ENCODE results near the gene FGD2.
"Not testable (repeated sequence)": the region's sequence is repeated elsewhere in the genome, so short reads cannot be mapped to it uniquely, and the experiment has no call there.

Gene FGD2

GRCh38 chr6:37039958-37040357 is 34.5 kb downstream of the FGD2 start:
- no peak for DNase-seq (ENCODE audit: low spot score)

GRCh38 chr6:37041521-37041920 is 36.1 kb downstream of the FGD2 start:
- DNase-seq (ENCODE audit: low spot score) = no peak

GRCh38 chr6:37042150-37042549 is 36.7 kb downstream of the FGD2 start:
- DNase-seq (ENCODE audit: low spot score) = no peak

GRCh38 chr6:37043091-37043490 is 37.6 kb downstream of the FGD2 start:
- DNase-seq (ENCODE audit: low spot score) = not testable (repeated sequence)

GRCh38 chr6:37047346-37047688 is 41.9 kb downstream of the FGD2 start:
- no peak for DNase-seq (ENCODE audit: low spot score)

GRCh38 chr6:37047689-37048402 is 42.4 kb downstream of the FGD2 start:
- DNase-seq (ENCODE audit: low spot score) = no peak

- DNase-seq (ENCODE audit: low spot score) = no peak
Measured at GRCh38 chr6:37048403-37048850, 43.0 kb downstream of the FGD2 start.

GRCh38 chr6:37048851-37049757 is 43.6 kb downstream of the FGD2 start:
- DNase-seq (ENCODE audit: low spot score) = peak; percentile 54

GRCh38 chr6:37049758-37050044 is 44.2 kb downstream of the FGD2 start:
- DNase-seq (ENCODE audit: low spot score) = no peak

GRCh38 chr6:37050045-37050853 is 44.8 kb downstream of the FGD2 start:
- DNase-seq (ENCODE audit: low spot score) = no peak

- no peak for DNase-seq (ENCODE audit: low spot score)
Measured at GRCh38 chr6:37050854-37051137, 45.3 kb downstream of the FGD2 start.

- peak; percentile 85 for DNase-seq (ENCODE audit: low spot score)
Measured at GRCh38 chr6:37051138-37052026, 45.9 kb downstream of the FGD2 start.

GRCh38 chr6:37052027-37052628 is 46.7 kb downstream of the FGD2 start:
- DNase-seq (ENCODE audit: low spot score) = no peak

GRCh38 chr6:37053683-37054082 is 48.2 kb downstream of the FGD2 start:
- DNase-seq (ENCODE audit: low spot score) = no peak

- DNase-seq (ENCODE audit: low spot score) = no peak
Measured at GRCh38 chr6:37054171-37054570, 48.7 kb downstream of the FGD2 start.

GRCh38 chr6:37054580-37054979 is 49.1 kb downstream of the FGD2 start:
- DNase-seq (ENCODE audit: low spot score) = no peak

GRCh38 chr6:37056112-37056403 is 50.6 kb downstream of the FGD2 start:
- DNase-seq (ENCODE audit: low spot score) = no peak

- no peak for DNase-seq (ENCODE audit: low spot score)
Measured at GRCh38 chr6:37056439-37057127, 51.1 kb downstream of the FGD2 start.

GRCh38 chr6:37057128-37057471 is 51.6 kb downstream of the FGD2 start:
- DNase-seq (ENCODE audit: low spot score) = no peak

- DNase-seq (ENCODE audit: low spot score) = no peak
Measured at GRCh38 chr6:37057678-37058077, 52.2 kb downstream of the FGD2 start.

GRCh38 chr6:37058084-37058586 is 52.7 kb downstream of the FGD2 start:
- peak; percentile 50 for DNase-seq (ENCODE audit: low spot score)

Data from AG08395 (cell line).